HPDE6-E6E7 (cell line): ENCODE data around the gene ENDOG.
A peak's percentile ranks its signal among the peaks of the same experiment; 100 is the strongest.
"Not testable (repeated sequence)": the region's sequence is repeated elsewhere in the genome, so short reads cannot be mapped to it uniquely, and the experiment has no call there.

Source experiments
- DNase-seq: peaks from one replicate; pipeline ENCODE4 v3.0.0; 2011; ENCODE audit warnings: missing footprints; ENCODE audit errors: extremely low spot score

ENDOG gene

GRCh38 chr9:128818099-128818838, at the start of gene ENDOG:
TSS of gene ENDOG (plus strand) at chr9:128818500. CDS start at chr9:128818685, 185 bp downstream.
- peak; percentile 99 for DNase-seq

- no peak for DNase-seq
Observed at GRCh38 chr9:128768606-128769005, 49.7 kb upstream of the ENDOG start.

GRCh38 chr9:128770286-128771030, 47.8 kb upstream of the ENDOG start:
- no peak for DNase-seq

- peak; percentile 34 for DNase-seq
Observed at GRCh38 chr9:128771094-128771721, 47.1 kb upstream of the ENDOG start.

GRCh38 chr9:128771745-128772519, 46.4 kb upstream of the ENDOG start, which contains the start of gene ZER1:
TSS of gene ZER1 (minus strand) at chr9:128771927. CDS start at chr9:128755565, 16,362 bp downstream.
- DNase-seq = peak; percentile 95

- no peak for DNase-seq
Observed at GRCh38 chr9:128773049-128773448, 45.3 kb upstream of the ENDOG start.

- DNase-seq = no peak
Observed at GRCh38 chr9:128774804-128775203, 43.5 kb upstream of the ENDOG start.

- not testable (repeated sequence) for DNase-seq
Observed at GRCh38 chr9:128780093-128780492, 38.2 kb upstream of the ENDOG start.

GRCh38 chr9:128781187-128782070, 36.9 kb upstream of the ENDOG start:
- DNase-seq = no peak

- no peak for DNase-seq
Observed at GRCh38 chr9:128782669-128783068, 35.6 kb upstream of the ENDOG start.

- no peak for DNase-seq
Observed at GRCh38 chr9:128785427-128785826, 32.9 kb upstream of the ENDOG start.

GRCh38 chr9:128786681-128787601, 31.4 kb upstream of the ENDOG start, which contains the start of gene TBC1D13:
TSS of gene TBC1D13 (plus strand) at chr9:128787253. CDS start at chr9:128787354, 101 bp downstream.
- DNase-seq = peak; percentile 90

GRCh38 chr9:128787659-128788058, 30.6 kb upstream of the ENDOG start:
- DNase-seq = peak; percentile 11

GRCh38 chr9:128788445-128788844, 29.9 kb upstream of the ENDOG start:
- no peak for DNase-seq

GRCh38 chr9:128790536-128790935, 27.8 kb upstream of the ENDOG start:
- no peak for DNase-seq

- no peak for DNase-seq
Observed at GRCh38 chr9:128792134-128792533, 26.2 kb upstream of the ENDOG start.

- DNase-seq = no peak
Observed at GRCh38 chr9:128792978-128793686, 25.2 kb upstream of the ENDOG start.

GRCh38 chr9:128794961-128795360, 23.3 kb upstream of the ENDOG start:
- DNase-seq = not testable (repeated sequence)

GRCh38 chr9:128798896-128799295, 19.4 kb upstream of the ENDOG start:
- DNase-seq = no peak
